Keratinocyte (primary cell): Measurements from ENCODE around the gene RERE. TPM values are rescaled to one million over a fixed set of nuclear protein-coding genes. Genes with fewer than 3 reads are reported as not detected.

Source experiments
- DNase-seq: peaks from one replicate; pipeline ENCODE4 v3.0.0-alpha.2; 2011; ENCODE audit warnings: low read depth, missing footprints, low spot score
- FAIRE-seq: peaks from 2 replicates; lab custom pipeline; 2011; peaks lifted over from hg19 to GRCh38; lab: Jason Lieb, UNC
- H2AFZ ChIP-seq: 2 replicates; pipeline ENCODE4 v1.6.0; 2012; ENCODE audit warnings: low read length, control low read depth, inconsistent platforms; ENCODE audit not compliant: control insufficient read depth
- H3K27ac ChIP-seq: 2 replicates; pipeline ENCODE4 v1.5.1; 2011; ENCODE audit warnings: low read length; ENCODE audit not compliant: control insufficient read depth, insufficient read depth
- H3K27me3 ChIP-seq: 3 replicates; pipeline ENCODE4 v1.6.0; 2011; ENCODE audit warnings: low read length; ENCODE audit not compliant: control insufficient read depth, insufficient read depth; ENCODE audit errors: extremely low read depth
- H3K36me3 ChIP-seq, 2 experiments: 2 replicates in 1 of 2; 3 replicates in 1 of 2; pipeline ENCODE4 v1.5.1; 2011; ENCODE audit warnings: low read length in 2 of 2, mild to moderate bottlenecking in 1 of 2; ENCODE audit not compliant: control insufficient read depth in 2 of 2, insufficient read depth in 2 of 2; ENCODE audit errors: extremely low read depth in 1 of 2
- H3K4me1 ChIP-seq: 3 replicates; pipeline ENCODE4 v1.5.1; 2011; ENCODE audit warnings: low read length; ENCODE audit not compliant: control insufficient read depth, insufficient read depth; ENCODE audit errors: extremely low read depth
- H3K4me2 ChIP-seq: 3 replicates; pipeline ENCODE4 v1.6.0; 2011; ENCODE audit warnings: low read depth, low read length; ENCODE audit not compliant: control insufficient read depth, insufficient read depth; ENCODE audit errors: extremely low read depth
- H3K4me3 ChIP-seq, 3 experiments: fragments of 200-600 bp in 1 of 3; sonication (generic) in 1 of 3; 2 replicates in 2 of 3; 3 replicates in 1 of 3; pipeline ENCODE4 v1.5.1; 2011 to 2016; ENCODE audit warnings: low read length in 3 of 3, mild to moderate bottlenecking in 3 of 3, control low read depth in 2 of 3, inconsistent platforms in 1 of 3, low read depth in 1 of 3, mixed read lengths in 1 of 3, mixed run types in 1 of 3, moderate library complexity in 1 of 3; ENCODE audit not compliant: control insufficient read depth in 2 of 3, insufficient read depth in 2 of 3; ENCODE audit errors: extremely low read depth in 1 of 3
- H3K79me2 ChIP-seq: 2 replicates; pipeline ENCODE4 v1.6.0; 2012; ENCODE audit warnings: low read length; ENCODE audit not compliant: control insufficient read depth, insufficient read depth
- H3K9ac ChIP-seq: 3 replicates; pipeline ENCODE4 v1.6.0; 2011; ENCODE audit warnings: low read length; ENCODE audit not compliant: control insufficient read depth, insufficient read depth; ENCODE audit errors: extremely low read depth
- H3K9me1 ChIP-seq: 3 replicates; pipeline ENCODE4 v1.6.0; 2011; ENCODE audit warnings: low read length; ENCODE audit not compliant: control insufficient read depth, insufficient read depth; ENCODE audit errors: extremely low read depth
- H3K9me3 ChIP-seq: 2 replicates; pipeline ENCODE4 v1.5.1; 2012; ENCODE audit warnings: low read depth, low read length; ENCODE audit not compliant: control insufficient read depth
- H4K20me1 ChIP-seq: 3 replicates; pipeline ENCODE4 v1.6.0; 2011; ENCODE audit warnings: low read length; ENCODE audit not compliant: control insufficient read depth, insufficient read depth; ENCODE audit errors: extremely low read depth
- EZH2 ChIP-seq: IDR thresholded peaks from one replicate; pipeline ENCODE4 v1.6.1; 2012; ENCODE audit warnings: inconsistent platforms, mild to moderate bottlenecking, low read length, moderate library complexity
- dilution Hi-C: fragments of 300-500 bp; cut with MboI; formaldehyde crosslinking; loops from one replicate; pipeline ENCODE4 v1.7.0; 2020; ENCODE audit warnings: low sequenced_read_pairs; ENCODE audit not compliant: extremely low pct_ligation_motif_present
- polyA plus RNA-seq, 5 experiments: library from polyadenylated mRNA; depleted of rRNA in 3 of 5; stranded (reverse) in 3 of 5; stranded (forward) in 1 of 5; unstranded in 1 of 5; fragments of >200 nt; gene quantifications; 1 replicate in 1 of 5; 2 replicates in 3 of 5; 3 replicates in 1 of 5; pipeline versions ENCODE4 v1.2.1 to v1.2.3, GENCODE V29; 2011 to 2012; ENCODE audit warnings: missing spikeins in 2 of 5, low read depth in 1 of 5, low replicate concordance in 1 of 5
- TF ChIP-seq, protein P1 (sequence below), 3 experiments: IDR thresholded peaks in 1 of 3; conservative IDR thresholded peaks in 1 of 3; optimal IDR thresholded peaks in 1 of 3; 2 replicates in 2 of 3; 3 replicates in 1 of 3; pipeline versions ENCODE3 to v1.5.1; 2011; ENCODE audit warnings: low read length in 3 of 3, mild to moderate bottlenecking in 3 of 3, moderate library complexity in 2 of 3, control low read depth in 1 of 3, inconsistent platforms in 1 of 3; ENCODE audit not compliant: insufficient read depth in 2 of 3; ENCODE audit errors: extremely low read depth in 1 of 3

RERE gene
- polyA plus RNA-seq, 1 donor (not counting 4 experiments of a cell fraction or from before 2014, with no cell fraction given): 3.8 TPM

DNA sequence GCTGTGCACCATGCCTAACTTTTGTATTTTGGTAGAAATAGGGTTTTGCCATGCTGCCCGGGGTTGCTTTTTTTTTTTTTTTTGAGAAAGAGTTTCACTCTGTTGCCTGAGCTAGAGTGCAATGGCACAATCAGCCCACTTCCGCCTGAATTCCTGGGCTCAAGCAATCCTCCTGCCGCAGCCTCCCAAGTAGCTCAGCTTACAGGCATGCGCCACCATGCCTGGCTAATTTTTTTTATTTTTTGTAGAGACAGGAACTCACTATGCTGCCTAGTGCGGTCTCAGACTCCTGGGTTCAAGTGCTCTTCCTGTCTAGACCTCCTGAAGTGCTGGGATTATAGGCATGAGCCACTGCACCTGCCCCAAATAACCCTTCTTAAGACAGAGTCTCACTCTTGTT is 346.0 kb downstream of the RERE start:
- H3K79me2 ChIP-seq: no peaks in the 10 kb centered on the region
- no peaks in the 10 kb centered on the region for H4K20me1 ChIP-seq
- H3K9me3 ChIP-seq: no peaks in the 10 kb centered on the region
- DNase-seq (no peak), FAIRE-seq (no peak)
- no peak for TF ChIP-seq EZH2
- TF ChIP-seq, protein P1, sequence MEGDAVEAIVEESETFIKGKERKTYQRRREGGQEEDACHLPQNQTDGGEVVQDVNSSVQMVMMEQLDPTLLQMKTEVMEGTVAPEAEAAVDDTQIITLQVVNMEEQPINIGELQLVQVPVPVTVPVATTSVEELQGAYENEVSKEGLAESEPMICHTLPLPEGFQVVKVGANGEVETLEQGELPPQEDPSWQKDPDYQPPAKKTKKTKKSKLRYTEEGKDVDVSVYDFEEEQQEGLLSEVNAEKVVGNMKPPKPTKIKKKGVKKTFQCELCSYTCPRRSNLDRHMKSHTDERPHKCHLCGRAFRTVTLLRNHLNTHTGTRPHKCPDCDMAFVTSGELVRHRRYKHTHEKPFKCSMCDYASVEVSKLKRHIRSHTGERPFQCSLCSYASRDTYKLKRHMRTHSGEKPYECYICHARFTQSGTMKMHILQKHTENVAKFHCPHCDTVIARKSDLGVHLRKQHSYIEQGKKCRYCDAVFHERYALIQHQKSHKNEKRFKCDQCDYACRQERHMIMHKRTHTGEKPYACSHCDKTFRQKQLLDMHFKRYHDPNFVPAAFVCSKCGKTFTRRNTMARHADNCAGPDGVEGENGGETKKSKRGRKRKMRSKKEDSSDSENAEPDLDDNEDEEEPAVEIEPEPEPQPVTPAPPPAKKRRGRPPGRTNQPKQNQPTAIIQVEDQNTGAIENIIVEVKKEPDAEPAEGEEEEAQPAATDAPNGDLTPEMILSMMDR (optimal IDR thresholded peaks at IDR 0.05 in 1 of 3, IDR thresholded peaks at IDR 0.05 in 1 of 3, conservative IDR thresholded peaks at IDR 0.05 in 1 of 3; ENCODE audit: extremely low read depth in 1 of 3, insufficient read depth in 2 of 3, low read length in 3 of 3): no peak
- no peaks in the 10 kb centered on the region for H3K9me1 ChIP-seq
- no peak overlapping the region for H3K4me3 ChIP-seq
- no peak overlapping the region for H3K4me2 ChIP-seq
- H2AFZ ChIP-seq: no peak overlapping the region
- no peak overlapping the region for H3K27ac ChIP-seq
- H3K9ac ChIP-seq: no peak overlapping the region
- dilution Hi-C loops: no loop called here
- no peaks in the 10 kb centered on the region for H3K27me3 ChIP-seq
- H3K4me1 ChIP-seq: peaks cover 2% of the 10 kb centered on the region
- H3K36me3 ChIP-seq: no peaks in the 10 kb centered on the region

DNA sequence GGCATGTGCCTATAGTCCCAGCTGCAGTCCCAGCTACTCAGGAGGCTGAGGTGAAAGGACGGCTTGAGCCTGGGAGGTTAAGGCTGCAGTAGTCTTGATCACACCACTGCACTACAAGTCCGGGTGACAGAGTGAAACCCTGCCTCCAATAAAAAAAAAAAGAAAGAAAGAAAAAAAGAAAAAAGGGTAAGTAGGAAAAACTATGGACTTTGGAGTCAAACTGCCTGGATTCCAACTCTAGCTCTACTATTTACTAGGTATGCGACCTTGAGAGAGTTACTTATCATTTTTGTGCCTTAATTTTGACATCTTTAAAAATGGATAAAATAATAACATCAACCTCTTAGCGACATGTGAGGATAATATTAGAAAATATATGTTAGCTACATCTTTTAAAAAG is 348.7 kb downstream of the RERE start:
- peaks cover 0 to 9% of the 10 kb centered on the region in 2 experiments for H3K36me3 ChIP-seq
- no peaks in the 10 kb centered on the region for H3K9me3 ChIP-seq
- H3K4me1 ChIP-seq: peaks cover 13% of the 10 kb centered on the region
- dilution Hi-C loops: no loop called here
- no peak overlapping the region for H2AFZ ChIP-seq
- no peak overlapping the region for H3K4me3 ChIP-seq
- no peaks in the 10 kb centered on the region for H4K20me1 ChIP-seq
- H3K79me2 ChIP-seq: no peaks in the 10 kb centered on the region
- no peaks in the 10 kb centered on the region for H3K27me3 ChIP-seq
- no peak for TF ChIP-seq EZH2
- TF ChIP-seq, protein P1 (optimal IDR thresholded peaks at IDR 0.05 in 1 of 3, IDR thresholded peaks at IDR 0.05 in 1 of 3, conservative IDR thresholded peaks at IDR 0.05 in 1 of 3; ENCODE audit: extremely low read depth in 1 of 3, insufficient read depth in 2 of 3, low read length in 3 of 3): no peak
- H3K4me2 ChIP-seq: no peak overlapping the region
- H3K9me1 ChIP-seq: no peaks in the 10 kb centered on the region
- FAIRE-seq (no peak), DNase-seq (no peak)
- H3K9ac ChIP-seq: no peak overlapping the region
- no peak overlapping the region for H3K27ac ChIP-seq
